ENCODE data around the gene FANK1. TPM values are rescaled to one million over a fixed set of nuclear protein-coding genes. Genes with fewer than 3 reads are reported as not detected.
"Not testable (repeated sequence)": the region's sequence is repeated elsewhere in the genome, so short reads cannot be mapped to it uniquely, and the experiment has no call there.

The FANK1 gene
- total RNA-seq, 1 experiment from 2014 or later: 8.2 TPM

DNA sequence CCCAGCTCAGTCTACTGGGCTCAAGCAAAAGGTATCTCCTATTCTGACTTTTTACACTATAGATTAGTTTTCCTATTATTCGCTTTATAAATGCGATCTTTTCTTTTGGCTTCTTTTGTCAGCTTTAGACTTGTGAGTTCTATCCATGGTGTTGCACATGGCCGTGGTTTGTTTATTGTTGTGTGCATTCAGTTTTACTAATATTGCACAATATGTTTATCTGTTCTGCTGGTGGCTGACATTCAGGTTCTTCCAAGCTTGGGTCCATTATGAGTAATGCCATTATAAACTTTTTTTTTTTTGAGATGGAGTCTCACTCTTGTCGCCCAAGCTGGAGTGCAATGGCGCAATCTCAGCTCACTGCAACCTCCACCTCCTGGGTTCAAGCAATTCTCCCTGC is 30.9 kb downstream of the FANK1 start:
- DNase-seq (ENCODE audit: low spot score): not testable (repeated sequence)

DNA sequence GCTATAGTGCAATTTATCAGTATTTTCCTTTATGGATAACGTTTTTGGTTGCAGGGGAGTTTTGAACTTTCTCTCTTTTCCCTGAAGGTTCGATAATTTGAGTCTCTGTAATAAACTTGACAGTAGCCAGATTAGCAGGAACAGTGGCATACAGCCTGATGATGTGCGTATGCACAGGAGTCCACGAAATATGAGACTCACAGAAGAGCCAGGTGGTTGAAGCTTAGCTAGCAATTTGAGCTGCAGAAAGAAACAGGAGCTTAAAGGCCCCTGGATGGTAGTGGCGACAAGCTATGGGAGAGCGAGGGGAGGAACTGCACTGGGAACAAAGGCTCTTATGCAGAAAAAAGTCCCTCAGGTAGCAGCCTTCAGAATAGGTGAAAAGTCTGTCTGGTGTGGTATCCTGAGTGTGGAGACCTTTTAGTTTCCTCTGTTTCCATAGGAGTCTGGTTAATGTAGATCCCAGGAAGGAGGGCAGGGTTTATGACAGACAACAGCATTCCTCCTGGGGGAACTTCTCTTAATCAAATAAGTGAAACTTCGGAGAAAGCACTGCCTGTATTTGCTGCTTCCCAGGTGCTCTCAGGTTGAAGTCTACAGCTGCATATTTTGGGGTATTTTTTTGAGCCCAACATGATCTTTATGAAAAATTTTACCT is 32.7 kb downstream of the FANK1 start:
- no peak for DNase-seq (ENCODE audit: low spot score)

DNA sequence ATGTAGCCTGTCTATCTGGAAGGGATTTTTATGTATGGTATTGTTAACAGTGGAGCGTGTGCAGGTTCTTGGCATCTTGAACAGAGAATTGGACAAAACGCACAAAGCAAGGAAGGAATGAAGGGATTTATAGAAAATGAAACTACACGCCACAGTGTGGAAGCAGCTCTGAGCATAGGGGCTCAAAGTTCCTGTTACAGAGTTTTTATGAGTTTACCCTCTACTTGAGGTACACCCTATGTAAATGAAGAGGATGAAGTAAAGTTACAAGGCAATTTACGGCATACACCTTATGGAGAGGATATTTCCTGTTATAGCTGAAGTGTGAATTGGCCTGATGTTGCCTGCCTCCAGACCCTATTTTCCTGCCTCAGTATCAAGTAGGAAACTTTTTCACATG is 33.3 kb downstream of the FANK1 start:
- no peak for DNase-seq (ENCODE audit: low spot score)

DNA sequence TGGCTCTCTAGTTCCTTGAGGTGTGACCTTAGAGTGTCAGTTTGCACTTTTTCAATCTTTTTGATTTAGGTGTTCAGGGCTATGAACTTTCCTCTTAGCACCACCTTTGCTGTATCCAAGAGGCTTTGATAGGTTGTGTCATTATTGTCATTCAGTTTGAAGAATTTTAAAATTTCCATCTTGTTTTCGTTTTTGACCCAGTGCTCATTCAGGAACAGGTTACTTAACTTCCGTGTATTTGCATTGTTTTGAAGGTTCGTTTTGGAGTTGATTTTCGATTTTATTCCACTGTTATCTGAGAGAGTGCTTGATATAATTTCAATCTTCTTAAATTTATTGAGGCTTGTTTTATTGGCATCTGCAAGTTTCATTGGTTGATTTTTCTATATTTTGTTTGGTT is 37.3 kb downstream of the FANK1 start:
- no peak for DNase-seq (ENCODE audit: low spot score)

DNA sequence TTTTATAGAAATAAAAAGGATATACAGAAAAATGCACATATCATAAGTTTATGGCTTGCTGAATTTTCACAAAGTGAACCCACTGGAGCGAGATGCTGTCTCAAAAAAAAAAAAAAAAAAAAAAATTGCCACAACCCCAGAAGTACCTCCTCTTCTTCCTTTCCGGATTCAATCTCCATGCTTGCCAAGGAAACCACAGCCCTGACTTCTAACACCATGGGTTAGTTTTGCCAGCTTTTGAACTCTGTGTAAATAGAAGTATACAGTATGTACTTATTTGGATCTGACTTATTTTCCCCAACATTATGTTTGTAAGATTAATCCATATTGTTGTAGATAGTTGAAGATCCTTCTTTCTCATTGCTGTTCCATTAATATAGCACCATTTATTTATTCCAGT is 40.0 kb downstream of the FANK1 start:
- no peak for DNase-seq (ENCODE audit: low spot score)

DNA sequence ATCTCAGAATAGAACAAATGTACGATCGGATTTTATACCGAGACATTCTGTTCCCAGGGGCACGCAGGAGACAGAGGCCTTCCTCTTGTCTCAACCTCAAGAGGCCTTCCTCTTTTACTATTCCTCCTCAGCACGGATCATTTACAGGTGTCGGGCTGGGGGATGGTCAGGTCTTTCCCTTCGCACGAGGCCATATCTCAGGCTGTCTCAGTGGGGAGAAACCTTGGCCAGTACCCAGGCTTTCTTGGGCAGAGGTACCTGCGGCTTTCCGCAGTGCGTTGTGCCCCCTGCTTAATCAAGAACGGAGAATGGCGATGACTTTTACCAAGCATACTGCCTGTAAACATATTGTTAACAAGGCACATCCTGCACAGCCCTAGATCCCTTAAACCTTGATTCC is 44.2 kb downstream of the FANK1 start:
- no peak for DNase-seq (ENCODE audit: low spot score)

DNA sequence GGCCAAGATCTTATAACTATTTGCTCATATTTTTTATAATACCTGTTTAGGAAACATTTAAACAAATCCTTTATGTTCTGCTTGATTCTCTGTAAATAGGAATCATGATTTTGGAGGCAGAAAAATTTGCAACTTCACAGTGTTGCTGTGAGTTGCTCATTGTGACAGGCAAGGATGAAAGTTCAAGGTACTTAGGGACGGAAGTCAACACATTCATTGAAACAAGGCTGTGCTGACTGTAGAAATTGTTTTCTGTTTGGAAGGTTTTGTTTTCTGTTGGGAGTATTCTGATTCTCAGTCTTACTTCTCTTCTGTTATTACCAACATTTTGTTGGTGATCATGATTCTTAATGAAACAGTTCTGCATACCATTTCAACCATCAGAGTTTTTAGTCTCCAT is 54.9 kb downstream of the FANK1 start:
- DNase-seq (ENCODE audit: low spot score): no peak

DNA sequence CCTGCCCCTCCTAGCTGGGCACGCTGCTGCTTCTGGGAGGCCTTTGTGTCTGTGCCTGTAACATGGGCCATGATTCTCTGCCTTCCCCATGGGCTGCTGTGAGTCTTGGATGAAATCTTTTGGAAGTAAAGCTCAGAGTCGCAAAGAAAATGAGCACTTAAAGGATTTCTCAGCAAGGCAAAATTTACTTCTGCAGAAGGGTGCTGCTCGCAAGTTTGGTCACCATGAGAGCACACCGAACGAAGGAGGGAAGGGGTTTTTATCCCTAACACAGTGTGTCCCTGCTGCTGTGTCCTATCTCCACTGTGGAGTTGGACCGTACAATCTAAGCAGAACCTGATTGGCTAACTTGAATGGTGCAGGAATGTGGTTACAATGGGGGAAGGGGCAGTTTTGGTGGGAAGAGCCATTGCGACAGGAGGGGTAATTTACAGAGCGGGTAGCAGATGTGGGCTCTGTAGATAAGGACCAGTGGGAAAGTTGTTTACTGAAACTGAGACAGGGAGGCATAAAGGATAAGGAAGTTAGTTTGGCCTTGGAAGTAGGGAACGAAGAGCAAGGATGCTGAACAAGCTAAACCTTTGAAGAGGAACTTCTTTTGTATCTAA is 57.5 kb downstream of the FANK1 start:
- DNase-seq (ENCODE audit: low spot score): no peak

DNA sequence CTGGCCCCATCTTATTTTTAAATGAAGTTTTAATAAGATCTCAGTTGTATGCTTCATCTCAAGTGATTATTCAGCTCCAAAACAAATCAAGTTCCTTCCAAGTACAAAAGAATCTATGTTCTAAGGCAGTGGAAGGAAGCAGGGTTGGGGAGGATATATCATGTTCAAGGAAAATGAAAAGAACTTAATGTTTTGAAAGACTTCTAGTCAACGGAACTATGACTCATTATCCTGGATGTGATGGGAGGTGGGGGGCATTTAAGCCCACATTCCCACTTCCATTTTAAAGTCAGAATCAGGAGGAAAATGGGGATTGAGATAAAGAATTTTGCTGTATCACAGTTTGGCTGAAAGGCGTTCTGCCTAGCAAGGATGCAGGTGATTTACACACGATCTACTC is 59.4 kb downstream of the FANK1 start:
- no peak for DNase-seq (ENCODE audit: low spot score)

DNA sequence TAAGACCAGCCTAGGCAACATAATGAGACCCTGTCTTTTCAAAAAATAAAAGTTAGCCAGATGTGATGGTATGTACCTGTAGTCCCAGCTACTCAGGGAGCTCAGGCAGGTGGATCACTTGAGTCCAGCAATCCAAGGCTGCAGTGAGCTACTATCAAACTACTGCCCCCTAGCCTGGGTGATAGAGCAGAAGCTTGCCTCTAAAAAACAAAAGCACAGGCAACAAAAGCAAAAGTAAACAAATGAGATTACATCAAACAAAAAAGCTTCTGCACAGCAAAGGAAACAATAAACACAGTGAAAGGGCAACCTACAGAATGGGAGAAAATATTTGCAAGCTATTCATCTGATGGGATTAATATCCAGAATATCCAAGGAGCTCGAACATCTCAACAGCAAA is 65.4 kb downstream of the FANK1 start:
- DNase-seq (ENCODE audit: low spot score): no peak

DNA sequence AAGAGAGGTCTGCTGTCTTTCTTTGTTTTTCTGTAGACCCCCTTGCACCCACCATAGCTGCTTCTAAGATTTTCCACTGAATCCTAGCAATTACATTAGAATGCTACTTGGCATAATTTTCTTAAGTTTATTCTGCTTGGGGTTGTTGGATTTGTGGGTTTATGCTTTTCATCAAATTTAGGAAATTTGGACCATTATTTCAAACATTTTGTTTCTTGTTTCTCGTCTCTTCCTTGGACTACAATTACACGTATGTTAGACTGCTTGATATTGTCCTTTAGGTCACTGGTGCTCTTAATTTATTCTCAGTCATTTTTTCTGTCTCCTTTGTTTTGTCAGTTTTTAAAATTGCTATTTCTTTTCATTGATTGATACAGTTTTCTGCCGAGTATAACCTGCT is 65.8 kb downstream of the FANK1 start:
- DNase-seq (ENCODE audit: low spot score): no peak

DNA sequence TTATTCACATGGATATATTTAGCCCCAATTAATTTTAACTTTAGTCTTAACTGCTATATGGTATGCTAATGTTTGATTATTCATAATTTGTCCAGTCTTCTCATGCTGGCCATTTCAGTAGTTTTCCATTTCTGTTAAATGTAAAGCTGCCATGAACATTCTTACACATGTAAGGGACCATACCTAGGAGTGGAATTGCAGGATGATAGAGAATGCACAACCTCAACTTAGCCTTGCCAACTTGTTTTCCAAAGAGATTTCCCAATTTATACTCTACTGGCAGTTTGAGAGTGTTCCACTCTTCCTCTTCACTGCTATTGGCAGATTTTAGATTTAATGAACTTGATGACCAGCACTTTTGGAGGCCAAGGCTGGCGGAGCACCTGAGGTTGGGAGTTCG is 68.2 kb downstream of the FANK1 start:
- no peak for DNase-seq (ENCODE audit: low spot score)

DNA sequence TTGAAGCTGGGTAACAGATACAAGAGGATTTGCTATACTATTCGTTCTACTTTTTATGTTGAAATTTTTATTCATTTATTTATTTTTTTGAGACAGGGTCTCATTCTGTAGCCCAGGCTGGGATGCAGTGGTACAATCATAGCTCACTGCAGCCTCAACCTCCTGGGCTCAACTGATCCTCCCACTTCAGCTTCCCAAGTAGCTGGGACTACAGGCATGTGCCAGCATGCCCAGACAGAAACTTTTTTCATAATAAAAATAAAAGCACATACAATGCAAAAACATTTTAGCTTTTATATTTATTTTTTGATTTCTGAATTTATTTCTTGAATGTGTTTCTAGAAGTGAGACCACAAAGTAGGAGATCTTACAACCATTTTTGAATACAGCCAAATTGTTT is 71.2 kb downstream of the FANK1 start:
- DNase-seq (ENCODE audit: low spot score): no peak

DNA sequence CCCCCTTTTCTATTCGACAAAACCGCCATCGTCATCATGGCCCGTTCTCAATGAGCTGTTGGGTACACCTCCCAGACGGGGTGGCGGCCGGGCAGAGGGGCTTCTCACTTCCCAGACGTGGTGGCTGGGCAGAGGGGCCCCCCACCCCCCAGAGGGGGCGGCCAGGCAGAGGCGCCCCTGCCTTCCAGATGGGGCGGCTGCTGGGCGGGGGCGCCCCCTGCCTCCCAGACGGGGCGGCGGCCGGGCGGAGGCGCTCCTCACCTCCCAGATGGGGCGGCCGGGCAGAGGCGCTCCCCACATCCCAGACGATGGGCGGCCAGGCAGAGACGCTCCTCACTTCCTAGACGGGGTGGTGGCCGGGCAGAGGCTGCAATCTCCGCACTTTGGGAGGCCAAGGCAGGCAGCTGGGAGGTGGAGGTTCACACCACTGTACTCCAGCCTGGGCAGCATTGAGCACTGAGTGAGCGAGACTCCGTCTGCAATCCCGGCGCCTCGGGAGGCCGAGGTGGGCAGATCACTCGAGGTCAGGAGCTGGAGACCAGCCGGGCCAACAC is 73.8 kb downstream of the FANK1 start:
- not testable (repeated sequence) for DNase-seq (ENCODE audit: low spot score)

DNA sequence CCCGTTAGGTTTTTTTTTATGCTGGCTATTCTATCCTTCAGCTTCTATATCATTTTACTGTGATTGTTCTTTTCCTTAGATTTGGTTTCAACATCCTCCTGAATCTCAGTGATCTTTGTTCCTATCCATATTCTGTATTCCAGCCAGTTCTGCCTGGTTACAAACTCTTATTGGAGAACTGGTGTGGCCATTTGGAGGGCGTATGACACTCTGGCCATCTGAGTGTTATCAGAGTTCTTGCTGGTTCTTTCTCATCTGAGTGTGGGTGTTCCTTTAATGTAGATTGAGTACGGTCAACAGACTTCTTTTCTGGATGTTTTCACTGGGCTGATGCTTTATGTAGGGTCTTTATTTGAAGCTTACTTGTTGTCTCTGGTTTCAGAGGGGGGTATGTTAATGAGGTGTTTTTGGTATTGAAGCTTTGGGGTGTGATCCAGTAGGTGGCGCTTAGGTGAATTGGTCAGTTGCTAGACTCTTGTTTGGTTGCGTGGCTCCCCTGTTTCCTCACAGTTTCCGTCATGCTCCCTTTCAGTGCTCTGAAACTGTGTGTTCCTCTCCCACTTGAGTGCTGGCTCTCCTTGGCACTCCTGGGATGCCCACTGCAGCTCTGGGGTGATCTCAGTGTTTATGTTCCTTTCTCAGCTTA is 80.7 kb downstream of the FANK1 start:
- no peak for DNase-seq (ENCODE audit: low spot score)

DNA sequence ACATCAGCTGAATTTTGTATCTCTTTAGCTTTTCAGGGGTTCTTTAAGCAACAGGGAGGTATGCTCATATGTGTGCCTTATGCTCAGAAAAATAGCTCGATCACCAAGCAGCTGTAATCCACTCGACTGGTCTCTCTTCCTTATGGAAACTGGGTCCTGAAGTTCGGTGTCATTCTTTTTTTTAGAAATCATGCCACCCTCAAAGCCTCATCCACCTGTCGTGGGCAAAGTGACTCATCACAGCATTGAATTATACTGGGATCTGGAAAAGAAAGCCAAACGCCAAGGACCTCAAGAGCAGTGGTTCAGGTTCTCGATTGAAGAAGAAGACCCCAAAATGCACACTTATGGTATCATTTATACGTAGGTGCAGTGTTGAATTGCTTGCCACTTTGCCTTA is 83.6 kb downstream of the FANK1 start:
- no peak for DNase-seq (ENCODE audit: low spot score)

DNA sequence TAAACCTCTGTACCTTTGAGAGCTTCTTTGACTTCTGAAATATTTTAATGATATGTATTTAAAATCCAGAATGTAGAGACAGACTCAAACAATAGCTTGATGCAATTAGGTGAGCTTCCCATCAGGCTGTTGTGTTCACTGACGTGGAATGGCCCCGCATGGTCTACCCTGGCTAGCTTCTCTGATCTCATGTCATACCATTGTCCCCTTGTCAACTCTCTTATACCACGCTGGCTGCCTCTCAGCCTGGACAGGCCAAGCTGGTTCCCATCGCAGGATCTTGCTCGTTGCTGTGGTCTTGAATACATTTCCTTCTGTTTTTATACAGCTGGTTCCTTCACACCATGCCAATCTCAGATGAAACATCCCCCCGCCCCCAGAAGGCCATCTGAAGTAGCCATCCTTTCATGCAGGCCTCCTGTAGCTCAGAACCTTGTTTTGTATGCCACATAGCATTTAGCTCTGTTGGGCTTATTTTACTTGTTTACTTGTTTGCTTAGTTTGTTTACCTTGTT is 84.2 kb downstream of the FANK1 start:
- no peak for DNase-seq (ENCODE audit: low spot score)

DNA sequence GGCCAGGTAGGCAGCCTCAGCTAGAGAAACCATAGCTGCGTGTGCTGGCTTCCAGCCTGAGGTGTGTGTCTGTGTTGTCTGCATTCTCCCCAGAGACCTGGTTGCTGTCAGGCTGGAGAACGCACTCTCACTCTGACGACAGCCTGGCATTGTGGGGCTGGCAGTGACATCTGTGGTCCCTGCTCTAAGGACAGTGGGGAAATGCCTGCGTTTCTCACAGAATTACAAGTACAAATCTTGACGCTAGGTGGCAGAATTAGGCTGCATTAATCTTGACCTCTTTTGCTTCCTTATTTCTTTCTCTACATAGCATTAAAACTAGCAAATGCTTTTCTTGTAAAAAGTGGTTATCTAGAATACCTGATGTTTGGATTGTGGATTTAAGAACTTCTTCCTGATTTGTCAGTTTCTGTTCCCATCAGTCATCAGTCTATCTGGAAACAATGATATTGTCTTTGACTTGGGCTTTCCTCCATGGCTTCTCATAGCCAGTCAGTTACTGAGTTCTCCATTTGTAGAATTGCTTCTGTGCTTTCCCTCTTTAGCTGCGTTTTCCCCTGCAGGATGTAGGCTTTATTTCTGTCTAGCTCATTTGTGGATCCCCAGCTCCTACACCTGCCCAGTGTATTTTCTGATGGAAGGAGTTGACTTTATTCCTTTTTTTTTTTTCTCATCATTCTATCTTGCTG is 86.0 kb downstream of the FANK1 start:
- DNase-seq (ENCODE audit: low spot score): peak; percentile 62

DNA sequence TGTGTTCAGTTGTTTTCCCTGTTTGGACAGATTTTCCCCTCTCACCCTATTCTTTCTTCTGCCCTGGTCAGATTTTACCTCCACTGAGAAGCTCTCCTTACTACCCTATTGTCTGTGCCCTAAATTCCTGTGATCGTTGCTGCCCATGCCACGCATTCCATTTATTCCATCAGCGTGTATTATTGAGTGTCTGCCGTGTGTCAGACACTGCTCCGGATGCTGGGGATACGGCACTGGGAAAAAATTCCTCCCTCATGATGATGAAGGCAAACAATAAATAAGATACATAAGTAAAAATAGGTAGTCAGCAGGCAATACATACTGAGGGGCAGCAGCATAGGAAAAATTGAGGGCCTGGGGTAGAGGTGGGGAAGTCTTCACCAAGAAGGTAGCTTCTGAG is 86.8 kb downstream of the FANK1 start:
- no peak for DNase-seq (ENCODE audit: low spot score)

DNA sequence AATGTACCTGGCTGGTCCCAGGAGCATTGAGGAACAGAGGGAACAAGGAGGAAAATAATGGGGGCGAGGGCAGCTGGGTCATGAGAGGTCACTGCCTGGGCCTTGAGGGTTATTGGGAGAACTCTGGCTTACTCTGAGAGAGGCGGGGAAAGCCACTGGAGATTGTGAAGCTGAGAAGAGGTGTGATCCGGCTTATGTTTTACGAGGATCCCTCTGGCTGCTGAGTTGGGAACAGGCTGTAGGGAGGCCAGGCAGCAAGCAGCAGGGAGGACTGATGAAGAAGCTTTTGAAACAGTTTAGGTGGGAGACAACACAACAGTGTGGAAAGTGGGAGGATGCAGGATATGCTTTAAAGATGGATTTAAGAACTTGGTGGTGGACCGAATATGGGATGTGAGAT is 87.3 kb downstream of the FANK1 start:
- no peak for DNase-seq (ENCODE audit: low spot score)

DNA sequence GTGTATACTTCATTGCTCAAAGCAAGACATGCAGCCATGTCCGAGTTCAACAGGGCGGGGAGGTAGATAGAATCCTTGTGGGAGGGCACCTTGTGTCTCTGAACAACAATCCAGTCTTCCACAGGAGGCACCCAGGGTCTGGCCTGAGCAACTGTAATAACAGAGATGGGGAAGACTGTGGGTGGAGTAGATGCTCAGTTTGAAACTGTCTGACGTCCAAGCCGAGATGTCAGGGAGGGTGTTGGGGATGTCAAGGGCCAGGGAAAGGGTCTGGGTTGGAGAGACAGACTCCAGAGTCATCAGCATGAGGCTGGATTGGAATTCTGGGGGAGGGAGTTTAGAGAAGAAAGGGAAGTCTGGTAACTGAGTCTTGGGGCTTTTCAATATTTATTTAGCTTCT is 88.0 kb downstream of the FANK1 start:
- DNase-seq (ENCODE audit: low spot score): no peak

DNA sequence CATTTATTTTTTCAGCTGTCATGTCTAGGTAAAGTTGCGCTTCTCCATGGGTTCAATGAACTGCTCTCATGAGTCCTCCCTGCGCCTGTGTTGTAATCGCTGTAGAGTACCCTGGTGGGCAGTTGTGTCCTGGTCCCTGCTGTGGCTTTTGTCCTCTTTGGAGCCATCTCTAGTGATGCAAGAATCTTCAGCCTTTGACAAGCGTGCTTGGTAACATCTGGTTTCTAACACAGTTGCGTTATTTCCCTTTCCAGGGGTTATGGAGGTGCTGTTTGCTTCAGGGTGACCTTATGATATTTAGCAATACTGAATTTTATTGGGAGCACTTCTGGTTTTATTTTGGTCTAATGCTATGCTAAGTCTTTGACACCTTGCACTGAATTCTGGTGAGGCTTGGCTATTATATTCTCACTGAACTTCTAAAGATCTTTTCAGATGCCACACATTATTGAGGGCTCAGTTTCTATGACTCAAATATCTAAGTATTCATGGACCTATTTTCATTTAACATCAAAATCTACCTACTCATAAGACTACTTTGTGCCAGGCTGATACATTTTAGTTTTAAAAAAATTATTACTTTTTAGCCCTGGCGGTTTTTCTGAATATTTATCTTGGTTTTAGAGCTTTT is 88.6 kb downstream of the FANK1 start:
- no peak for DNase-seq (ENCODE audit: low spot score)
